ENCODE results near the gene MCOLN2. TPM values are rescaled to one million over a fixed set of nuclear protein-coding genes. Genes with fewer than 3 reads are reported as not detected.
A peak's percentile ranks its signal among the peaks of the same experiment; 100 is the strongest.

MCOLN2 gene
- total RNA-seq = not detected

- Histone ChIP-seq H3K27me3 (no peaks in the 10 kb centered on the region), H3K36me3 (replicated peaks in 1 of 2; ENCODE audit: insufficient read depth in 1 of 2, low read depth in 2 of 2) (no peaks in the 10 kb centered on the region), H3K4me1 (peaks cover 21% of the 10 kb centered on the region), H3K27ac (peak within 1 kb of the TSS in 1 of 4 donors; percentile 2), H3K4me3 (peak within 1 kb of the TSS; percentile 27 to 89), H3K9me3 (no peaks in the 10 kb centered on the region)
- WGBS, 2 donors = 0 to 2% methylated on average over 11 to 77 of the region's 87 CpGs
- DNase-seq = peak; percentile 32 to 63 (median 49)
- intact Hi-C loops (cut with DNase I) = no loop called here
- TF ChIP-seq CTCF (IDR thresholded peaks at IDR 0.05) = no peak
- TF ChIP-seq POLR2A (IDR thresholded peaks at IDR 0.05) = peak in 1 of 3 donors; percentile 22
- ATAC-seq = peak; percentile 92
Measured at GRCh38 chr1:84996846-84997666, at the start of gene MCOLN2. Gene MCOLN2, minus strand, starts transcription at chr1:84997113. Its CDS starts 241 bp downstream, at chr1:84996872.

GRCh38 chr1:85042413-85042812 lies 45.5 kb upstream of the MCOLN2 start:
- intact Hi-C loops (cut with DNase I) = no loop called here
- Histone ChIP-seq H3K4me1 (peaks cover 5% of the 10 kb centered on the region), H3K36me3 (replicated peaks in 1 of 2; ENCODE audit: insufficient read depth in 1 of 2, low read depth in 2 of 2) (no peaks in the 10 kb centered on the region), H3K4me3 (no peak overlapping the region), H3K9me3 (no peaks in the 10 kb centered on the region), H3K27ac (no peak overlapping the region), H3K27me3 (no peaks in the 10 kb centered on the region)
- TF ChIP-seq CTCF (IDR thresholded peaks at IDR 0.05) = no peak
- no peak for TF ChIP-seq POLR2A (IDR thresholded peaks at IDR 0.05)
- ATAC-seq (no peak), DNase-seq (no peak)

DNA sequence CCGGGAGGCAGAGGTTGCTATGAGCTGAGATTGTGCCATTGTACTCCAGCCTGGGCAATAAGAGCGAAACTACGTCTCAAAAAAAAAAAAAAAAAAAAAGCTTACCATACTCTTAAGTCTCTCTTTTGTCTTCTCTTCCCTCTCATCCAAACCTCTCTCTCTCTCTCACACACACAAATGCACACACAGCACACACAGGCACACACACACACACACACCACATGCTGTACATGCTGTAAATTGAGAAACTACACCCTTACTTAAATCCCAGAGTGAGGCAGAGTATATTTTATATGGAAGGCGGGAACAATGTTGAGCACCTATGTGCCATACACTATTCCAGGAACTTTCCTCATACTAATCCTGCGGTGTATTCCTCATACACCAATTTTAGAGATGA lies 44.9 kb upstream of the MCOLN2 start:
- Histone ChIP-seq H3K27ac (no peak overlapping the region), H3K4me3 (no peak overlapping the region), H3K36me3 (replicated peaks in 1 of 2; ENCODE audit: insufficient read depth in 1 of 2, low read depth in 2 of 2) (no peaks in the 10 kb centered on the region), H3K27me3 (no peaks in the 10 kb centered on the region), H3K9me3 (no peaks in the 10 kb centered on the region), H3K4me1 (peaks cover under 1% of the 10 kb centered on the region)
- 92 to 97% methylated on average over 5 of the region's 5 CpGs for WGBS, 2 donors
- ATAC-seq (no peak), DNase-seq (no peak)
- intact Hi-C loops (cut with DNase I) = no loop called here
- TF ChIP-seq POLR2A (IDR thresholded peaks at IDR 0.05) (no peak), CTCF (IDR thresholded peaks at IDR 0.05) (no peak)

- H3K9me3 ChIP-seq = no peaks in the 10 kb centered on the region
- H3K4me1 ChIP-seq = no peaks in the 10 kb centered on the region
- no peak for TF ChIP-seq CTCF (IDR thresholded peaks at IDR 0.05)
- no peak for TF ChIP-seq POLR2A (IDR thresholded peaks at IDR 0.05)
- H3K4me3 ChIP-seq = no peak overlapping the region
- no peaks in the 10 kb centered on the region for H3K27me3 ChIP-seq
- WGBS, 2 donors = 65 to 73% methylated on average over 2 of the region's 2 CpGs
- intact Hi-C loops (cut with DNase I) = no loop called here
- DNase-seq (no peak), ATAC-seq (no peak)
- H3K27ac ChIP-seq = no peak overlapping the region
- no peaks in the 10 kb centered on the region for H3K36me3 ChIP-seq (replicated peaks in 1 of 2; ENCODE audit: insufficient read depth in 1 of 2, low read depth in 2 of 2)
Measured at GRCh38 chr1:85033221-85033620, 36.3 kb upstream of the MCOLN2 start.

DNA sequence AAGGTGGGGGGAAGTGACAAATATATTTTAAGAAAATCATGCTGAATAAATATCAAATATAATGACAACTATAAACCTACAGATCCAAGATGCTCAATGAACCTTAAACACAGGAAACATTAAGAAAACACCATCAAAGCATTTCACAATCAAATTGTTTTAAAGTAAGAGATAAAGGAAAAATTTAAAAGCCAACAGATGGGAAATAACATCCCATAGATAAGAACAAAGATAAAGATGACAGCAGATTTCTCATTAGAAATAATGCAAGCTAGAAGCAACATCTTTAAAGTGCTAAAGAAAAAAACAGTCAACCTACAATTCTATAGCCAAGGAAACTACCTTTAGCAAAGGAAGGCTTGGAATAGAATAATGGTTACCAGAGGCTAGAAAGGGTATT lies 33.6 kb upstream of the MCOLN2 start:
- no peak for TF ChIP-seq POLR2A (IDR thresholded peaks at IDR 0.05)
- no peak for TF ChIP-seq CTCF (IDR thresholded peaks at IDR 0.05)
- no peak for ATAC-seq
- intact Hi-C loops (cut with DNase I) = no loop called here

More for the DNA sequence above, 33.6 kb upstream of the MCOLN2 start:
- Histone ChIP-seq H3K4me3 (no peak overlapping the region), H3K4me1 (no peaks in the 10 kb centered on the region), H3K9me3 (no peaks in the 10 kb centered on the region), H3K36me3 (replicated peaks in 1 of 2; ENCODE audit: insufficient read depth in 1 of 2, low read depth in 2 of 2) (no peaks in the 10 kb centered on the region), H3K27ac (no peak overlapping the region), H3K27me3 (no peaks in the 10 kb centered on the region)
- no peak for DNase-seq

Measured in body of pancreas (tissue), 4 donors.